Measurements from ENCODE around the gene AUP1. TPM values are rescaled to one million over a fixed set of nuclear protein-coding genes. Genes with fewer than 3 reads are reported as not detected.

The AUP1 gene
- total and polyA plus RNA-seq, 4 experiments from 2014 or later, result 91.3 to 158 (median 138) TPM

DNA sequence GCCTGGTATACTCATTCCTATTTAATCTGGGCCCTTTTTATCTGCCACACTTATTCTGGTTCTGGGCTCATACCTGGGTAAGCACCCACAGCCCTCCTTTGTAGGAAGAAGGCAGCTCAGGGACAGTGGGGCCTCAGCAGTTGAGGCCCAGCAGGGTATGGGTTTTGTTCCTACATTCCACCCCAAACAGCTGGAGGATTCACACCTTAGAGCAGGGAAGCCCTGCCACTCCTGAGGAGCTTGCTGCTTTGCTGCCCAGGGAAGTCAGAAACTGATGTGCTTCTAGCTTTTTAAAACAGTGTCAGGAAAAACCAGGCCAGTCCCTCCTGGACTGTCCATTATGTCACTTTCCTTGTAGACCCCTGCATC is 28.9 kb downstream of the AUP1 start:
- no peaks in the 10 kb centered on the region for H3K9me3 Mint-ChIP-seq
- POLR2A ChIA-PET (ENCODE audit: partially characterized antibody), result interaction anchor here (0.9 to 8.0 kb wide), 7 partner anchors 12 to 29 kb away, joined by 3 to 28 read pairs (median 6); partner anchors contain the start of genes AUP1, CCDC142, HTRA2 and MRPL53
- Histone ChIP-seq H3K4me3 (ENCODE audit: low read length in 2 of 2) (no peak overlapping the region), H3K36me3 (ENCODE audit: insufficient read depth, low read length) (peaks cover 11% of the 10 kb centered on the region), H3K27me3 (ENCODE audit: insufficient read depth, low read length) (peaks cover 41% of the 10 kb centered on the region), H3K4me1 (ENCODE audit: insufficient read depth, low read length) (peaks cover 39% of the 10 kb centered on the region), H3K9me3 (ENCODE audit: control insufficient read depth in 1 of 2, low read length in 2 of 2) (no peaks in the 10 kb centered on the region), H3K27ac (ENCODE audit: low read depth, low read length) (no peak overlapping the region)
- no peak for DNase-seq
- peaks cover 15% of the 10 kb centered on the region in 2 donors for H3K36me3 Mint-ChIP-seq
- CTCF ChIA-PET (ENCODE audit: partially characterized antibody), result interaction anchor here (1.2 to 1.3 kb wide), 2 partner anchors 57 to 85 kb away, joined by 3 read pairs; no protein-coding TSS in a partner anchor
- peaks cover 14 to 74% (median 45%) of the 10 kb centered on the region in 4 donors for H3K4me1 Mint-ChIP-seq
- peak overlapping the region in 2 of 8 donors; percentile 25 to 56 for H3K4me3 Mint-ChIP-seq
- no peak overlapping the region for H3K27ac Mint-ChIP-seq
- intact Hi-C loops (cut with micrococcal nuclease), result no loop called here
- H3K27me3 Mint-ChIP-seq, result peaks cover 24 to 61% of the 10 kb centered on the region in 2 donors

DNA sequence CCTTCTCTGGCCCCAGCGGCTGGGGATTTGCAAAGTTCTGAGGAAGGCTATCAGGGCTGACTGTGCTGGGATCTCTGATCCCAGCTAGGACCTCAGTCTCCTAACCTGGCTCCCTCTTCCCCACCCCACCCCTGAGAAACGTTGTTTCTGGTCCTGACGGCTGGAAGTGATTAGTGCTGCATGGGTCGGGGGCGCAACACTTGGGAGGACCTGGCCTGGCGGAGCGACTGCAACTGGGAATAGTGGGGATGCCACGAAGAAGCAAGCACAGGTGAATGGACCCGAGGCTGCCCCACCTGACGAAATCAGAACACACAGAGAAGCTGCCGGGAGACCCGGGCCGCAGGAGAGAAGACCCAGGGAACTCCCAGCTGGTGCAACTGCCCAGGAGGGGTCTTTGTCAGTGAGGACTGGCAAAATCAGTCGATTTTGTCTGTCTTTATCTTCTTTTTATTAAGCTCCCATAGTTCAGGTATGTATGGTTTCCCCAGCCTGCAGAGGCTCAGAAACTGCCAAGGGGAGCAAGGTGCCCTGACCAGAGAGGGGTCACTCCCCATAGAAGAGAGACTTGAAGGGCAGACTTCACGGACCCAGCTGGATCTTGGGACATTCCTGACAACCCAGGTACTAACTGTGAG is 29.4 kb downstream of the AUP1 start:
- H3K4me3 ChIP-seq (ENCODE audit: low read length in 2 of 2), result no peak overlapping the region
- POLR2A ChIA-PET (ENCODE audit: partially characterized antibody), result interaction anchor here (0.6 to 8.0 kb wide), 9 partner anchors 11 to 566 kb away, joined by 3 to 28 read pairs (median 6); partner anchors contain the start of genes AUP1, CCDC142, HTRA2 and MRPL53
- peak overlapping the region in 6 of 8 donors; percentile 2 to 74 (median 44) for H3K4me3 Mint-ChIP-seq
- H3K27ac ChIP-seq (ENCODE audit: low read depth, low read length), result no peak overlapping the region
- peak overlapping the region in 1 of 7 donors; percentile 30 for H3K27ac Mint-ChIP-seq
- peaks cover 24 to 58% of the 10 kb centered on the region in 2 donors for H3K27me3 Mint-ChIP-seq
- CTCF ChIA-PET (ENCODE audit: partially characterized antibody), result interaction anchor here (1.2 to 1.3 kb wide), 2 partner anchors 58 to 86 kb away, joined by 3 read pairs; no protein-coding TSS in a partner anchor
- intact Hi-C loops (cut with micrococcal nuclease), result no loop called here
- DNase-seq, result no peak
- peaks cover 13 to 69% (median 43%) of the 10 kb centered on the region in 4 donors for H3K4me1 Mint-ChIP-seq
- H3K9me3 ChIP-seq (ENCODE audit: control insufficient read depth in 1 of 2, low read length in 2 of 2), result no peaks in the 10 kb centered on the region
- peaks cover 6% of the 10 kb centered on the region for H3K36me3 ChIP-seq (ENCODE audit: insufficient read depth, low read length)
- H3K9me3 Mint-ChIP-seq, result no peaks in the 10 kb centered on the region
- peaks cover 41% of the 10 kb centered on the region for H3K27me3 ChIP-seq (ENCODE audit: insufficient read depth, low read length)
- peaks cover 10% of the 10 kb centered on the region in 2 donors for H3K36me3 Mint-ChIP-seq
- H3K4me1 ChIP-seq (ENCODE audit: insufficient read depth, low read length), result peaks cover 37% of the 10 kb centered on the region

DNA sequence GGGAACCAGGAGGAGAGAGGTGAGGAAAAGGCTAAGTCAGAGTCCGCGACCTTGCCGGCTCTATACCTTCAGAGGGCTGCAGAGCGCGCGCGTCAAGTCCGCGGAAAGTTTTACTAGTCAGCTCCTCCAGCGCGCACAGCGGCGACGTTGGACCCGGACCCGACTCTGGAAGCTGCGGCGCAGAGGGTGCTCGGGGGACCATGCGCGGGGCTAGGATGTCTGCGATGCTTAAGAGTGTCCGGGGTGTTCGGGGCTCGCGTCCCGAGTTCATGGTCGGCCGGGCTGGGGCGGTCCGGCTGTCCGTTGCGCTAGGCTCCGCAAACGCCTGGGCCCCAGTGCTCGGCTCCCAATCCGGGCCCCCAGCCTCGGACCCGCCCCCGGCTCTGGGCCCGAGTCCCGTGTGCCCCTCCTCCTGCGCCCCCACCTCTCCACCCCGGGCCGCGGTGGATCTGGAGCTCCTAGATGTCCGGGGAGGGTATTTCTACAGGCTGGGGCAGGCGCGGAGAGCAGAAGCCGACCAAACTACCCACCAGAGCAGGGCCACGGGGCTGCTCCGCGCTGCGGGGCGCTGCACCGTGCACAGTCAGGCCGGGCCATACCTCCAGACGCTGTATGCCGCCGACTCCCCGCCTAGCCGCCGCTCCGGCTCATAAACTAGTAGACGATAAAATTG is 30.1 kb downstream of the AUP1 start, which contains the start of gene LBX2:
LBX2 (minus strand) TSS at position 337 of the 673 bp plus-strand sequence; CDS start at position 271, 66 bp downstream.
- Mint-ChIP-seq H3K36me3 (peaks cover 3 to 4% of the 10 kb centered on the region in 2 donors), H3K27me3 (peaks cover 22 to 52% of the 10 kb centered on the region in 2 donors), H3K27ac (peak within 1 kb of the TSS in 5 of 7 donors; percentile 30 to 63 (median 39)), H3K4me1 (peaks cover 12 to 63% (median 39%) of the 10 kb centered on the region in 4 donors), H3K4me3 (peak within 1 kb of the TSS; percentile 78 to 96 (median 89)), H3K9me3 (no peaks in the 10 kb centered on the region)
- Histone ChIP-seq H3K27ac (ENCODE audit: low read depth, low read length) (no peak within 1 kb of the TSS), H3K4me1 (ENCODE audit: insufficient read depth, low read length) (peaks cover 37% of the 10 kb centered on the region), H3K27me3 (ENCODE audit: insufficient read depth, low read length) (peaks cover 39% of the 10 kb centered on the region), H3K36me3 (ENCODE audit: insufficient read depth, low read length) (no peaks in the 10 kb centered on the region), H3K4me3 (ENCODE audit: low read length in 2 of 2) (peak within 1 kb of the TSS; percentile 52 to 64), H3K9me3 (ENCODE audit: control insufficient read depth in 1 of 2, low read length in 2 of 2) (no peaks in the 10 kb centered on the region)
- DNase-seq, result no peak
- ChIA-PET CTCF (ENCODE audit: partially characterized antibody) (interaction anchor here (2.3 kb wide), 1 partner anchor 88 kb away, joined by 9 read pairs; no protein-coding TSS in a partner anchor), POLR2A (ENCODE audit: partially characterized antibody) (interaction anchor here (0.6 to 8.0 kb wide), 5 partner anchors 16 to 565 kb away, joined by 3 to 28 read pairs (median 7); partner anchors contain the start of genes CCDC142, MRPL53, TTC31 and WBP1)
- intact Hi-C loops (cut with micrococcal nuclease), result no loop called here

DNA sequence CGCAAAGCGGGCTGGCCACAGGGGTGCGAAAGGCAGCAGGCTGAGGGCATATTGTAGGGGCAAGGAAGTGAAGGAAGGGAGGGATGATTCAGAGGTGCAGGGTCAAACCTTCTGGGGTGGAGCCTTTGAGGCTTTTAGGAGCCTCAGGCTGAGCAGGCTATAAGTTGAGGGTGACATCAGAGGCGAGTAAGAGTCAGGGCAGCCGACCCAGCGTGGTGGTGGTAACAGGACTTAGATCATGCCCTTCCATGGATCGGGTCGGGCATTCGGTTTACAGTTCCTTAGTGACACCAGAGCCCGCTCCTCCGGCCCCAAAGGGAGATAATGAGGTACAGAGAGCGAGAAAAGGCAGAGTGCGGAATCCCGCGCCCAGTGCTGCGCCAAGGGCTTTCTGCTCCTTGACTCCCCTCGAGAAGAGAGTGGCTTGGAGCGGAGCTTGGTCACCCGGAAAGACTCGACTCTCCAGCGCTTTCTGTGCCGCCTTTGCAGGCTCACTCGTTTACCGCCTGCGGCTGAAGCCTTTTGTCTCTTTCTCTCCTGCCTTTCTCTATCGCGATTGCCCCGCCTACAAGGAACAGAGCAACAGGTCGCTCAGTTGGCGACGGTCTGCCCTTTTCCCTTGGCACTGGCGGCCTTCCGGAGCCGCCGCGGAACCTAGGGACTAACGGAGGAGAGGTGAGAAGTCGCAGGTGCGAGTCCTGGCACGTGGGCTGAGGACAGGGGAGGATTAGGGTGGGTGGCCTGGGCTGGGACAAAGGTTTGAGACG is 30.8 kb downstream of the AUP1 start:
- DNase-seq, result peak in 3 of 5 donors; percentile 14 to 29 (median 19)
- Histone ChIP-seq H3K9me3 (ENCODE audit: control insufficient read depth in 1 of 2, low read length in 2 of 2) (no peaks in the 10 kb centered on the region), H3K27me3 (ENCODE audit: insufficient read depth, low read length) (peaks cover 31% of the 10 kb centered on the region), H3K27ac (ENCODE audit: low read depth, low read length) (no peak overlapping the region), H3K36me3 (ENCODE audit: insufficient read depth, low read length) (peaks cover 7% of the 10 kb centered on the region), H3K4me1 (ENCODE audit: insufficient read depth, low read length) (peaks cover 36% of the 10 kb centered on the region), H3K4me3 (ENCODE audit: low read length in 2 of 2) (peak overlapping the region; percentile 52 to 64)
- intact Hi-C loops (cut with micrococcal nuclease), result no loop called here
- Mint-ChIP-seq H3K27me3 (peaks cover 15 to 45% of the 10 kb centered on the region in 2 donors), H3K9me3 (no peaks in the 10 kb centered on the region), H3K27ac (peak overlapping the region in 4 of 7 donors; percentile 32 to 63 (median 43)), H3K4me3 (peak overlapping the region; percentile 78 to 96 (median 89)), H3K4me1 (peaks cover 10 to 56% (median 34%) of the 10 kb centered on the region in 4 donors), H3K36me3 (peaks cover under 1 to 9% of the 10 kb centered on the region in 2 donors)
- POLR2A ChIA-PET (ENCODE audit: partially characterized antibody), result interaction anchor here (0.9 to 8.0 kb wide), 7 partner anchors 9 to 40 kb away, joined by 3 to 28 read pairs (median 9); partner anchors contain the start of genes CCDC142, MRPL53, PCGF1 and TTC31
- CTCF ChIA-PET (ENCODE audit: partially characterized antibody), result interaction anchor here (1.3 to 2.3 kb wide), 2 partner anchors 16 to 89 kb away, joined by 5 to 9 read pairs; partner anchors contain the start of genes CCDC142 and TTC31

DNA sequence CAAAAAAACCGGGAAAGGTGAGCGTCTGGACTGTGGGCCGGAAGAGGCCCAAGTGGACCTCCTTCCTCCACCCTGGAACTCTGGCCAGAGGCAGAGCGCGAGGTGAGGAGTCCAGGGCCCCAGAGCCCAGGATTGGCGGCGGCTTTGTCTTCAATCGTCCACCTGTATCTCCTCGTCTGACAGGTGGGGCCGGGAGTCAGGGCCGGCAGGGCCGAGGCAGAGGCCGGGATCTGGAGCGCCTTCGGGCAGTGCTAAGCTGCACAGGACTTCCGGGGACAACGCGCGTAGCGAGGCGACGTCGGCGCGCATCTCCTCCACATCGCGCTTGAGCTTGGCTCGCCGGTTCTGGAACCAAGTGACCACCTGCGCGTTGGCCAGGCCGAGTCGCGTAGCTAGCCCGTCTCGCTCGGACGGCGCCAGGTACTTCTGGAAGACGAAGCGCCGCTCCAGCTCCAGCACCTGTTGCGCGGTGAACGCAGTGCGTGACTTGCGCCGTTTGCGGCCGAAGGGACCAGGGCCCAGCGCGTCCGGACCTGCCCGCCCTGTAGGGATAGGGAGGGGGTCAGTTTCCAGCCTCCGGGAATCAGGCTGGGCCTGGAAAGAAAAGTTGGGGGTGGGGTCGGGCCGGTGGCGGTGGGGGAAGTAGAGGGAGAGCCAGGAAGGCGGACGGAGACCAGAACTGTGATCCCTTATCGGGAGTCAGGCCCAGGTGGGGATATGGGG is 31.6 kb downstream of the AUP1 start:
- peaks cover 29% of the 10 kb centered on the region for H3K4me1 ChIP-seq (ENCODE audit: insufficient read depth, low read length)
- peaks cover 10 to 50% (median 29%) of the 10 kb centered on the region in 4 donors for H3K4me1 Mint-ChIP-seq
- peak overlapping the region; percentile 52 to 64 for H3K4me3 ChIP-seq (ENCODE audit: low read length in 2 of 2)
- ChIA-PET POLR2A (ENCODE audit: partially characterized antibody) (interaction anchor here (0.6 to 8.0 kb wide), 8 partner anchors 9 to 76 kb away, joined by 3 to 28 read pairs (median 6); partner anchors contain the start of genes CCDC142, MRPL53, PCGF1 and TTC31), CTCF (ENCODE audit: partially characterized antibody) (interaction anchor here (1.3 to 2.3 kb wide), 2 partner anchors 15 to 90 kb away, joined by 5 to 9 read pairs; partner anchors contain the start of genes CCDC142 and TTC31)
- no peaks in the 10 kb centered on the region for H3K9me3 Mint-ChIP-seq
- H3K9me3 ChIP-seq (ENCODE audit: control insufficient read depth in 1 of 2, low read length in 2 of 2), result no peaks in the 10 kb centered on the region
- peaks cover 14% of the 10 kb centered on the region for H3K36me3 ChIP-seq (ENCODE audit: insufficient read depth, low read length)
- H3K4me3 Mint-ChIP-seq, result peak overlapping the region; percentile 78 to 96 (median 89)
- peak overlapping the region in 3 of 7 donors; percentile 39 to 63 (median 47) for H3K27ac Mint-ChIP-seq
- peaks cover 28% of the 10 kb centered on the region for H3K27me3 ChIP-seq (ENCODE audit: insufficient read depth, low read length)
- H3K27ac ChIP-seq (ENCODE audit: low read depth, low read length), result no peak overlapping the region
- intact Hi-C loops (cut with micrococcal nuclease), result no loop called here
- peak in 1 of 5 donors; percentile 24 for DNase-seq
- H3K36me3 Mint-ChIP-seq, result peaks cover 8 to 14% of the 10 kb centered on the region in 2 donors
- H3K27me3 Mint-ChIP-seq, result peaks cover 13 to 40% of the 10 kb centered on the region in 2 donors
